Sigmoid colon (tissue), 7 donors: Measurements from ENCODE around the gene ERGIC1. TPM values are rescaled to one million over a fixed set of nuclear protein-coding genes. Genes with fewer than 3 reads are reported as not detected.

Source experiments
- DNase-seq: peaks from one replicate; pipeline ENCODE4 v3.0.0-alpha.2; 2019
- H3K27ac ChIP-seq, 4 donors: fragments of 200-600 bp; sonication (generic); one replicate each; pipeline ENCODE4 v1.5.1; 2016 to 2019; ENCODE audit warnings: mild to moderate bottlenecking in 1 of 4
- H3K27me3 ChIP-seq, 3 donors: fragments of 200-600 bp; sonication (generic); one replicate each; pipeline ENCODE4 v1.5.1; 2019; ENCODE audit warnings: mild to moderate bottlenecking in 1 of 3
- H3K36me3 ChIP-seq, 4 donors: fragments of 200-600 bp; sonication (generic); one replicate each; pipeline ENCODE4 v1.5.1; 2016 to 2019
- H3K4me1 ChIP-seq, 4 donors: fragments of 200-600 bp; sonication (generic); one replicate each; pipeline ENCODE4 v1.5.1; 2017 to 2019
- H3K4me3 ChIP-seq, 4 donors: fragments of 200-600 bp; sonication (generic); one replicate each; pipeline ENCODE4 v1.5.1; 2017 to 2019; ENCODE audit warnings: mild to moderate bottlenecking in 2 of 4, moderate library complexity in 1 of 4
- H3K9me3 ChIP-seq, 4 donors: fragments of 200-600 bp in 3 of 4; sonication (generic) in 3 of 4; one replicate each; pipeline versions ENCODE4 v1.5.1 to v1.6.1; 2013 to 2019
- CTCF ChIP-seq, 4 experiments: fragments of 450-650 bp in 3 of 4; fragments of 200-600 bp in 1 of 4; IDR thresholded peaks; one replicate each; pipeline ENCODE4 v1.5.1; 2016 to 2019; ENCODE audit warnings: antibody characterized with exemption in 4 of 4, mild to moderate bottlenecking in 3 of 4, moderate library complexity in 2 of 4
- EP300 ChIP-seq, 4 donors: sonication (generic); formaldehyde crosslinking; IDR thresholded peaks; one replicate each; pipeline ENCODE4 v1.6.1; 2017; ENCODE audit warnings: antibody characterized with exemption in 4 of 4
- POLR2A ChIP-seq, 2 donors: fragments of 450-650 bp; IDR thresholded peaks; one replicate each; pipeline ENCODE4 v1.6.1; 2016; ENCODE audit warnings: antibody characterized with exemption in 2 of 2, mild to moderate bottlenecking in 2 of 2, moderate library complexity in 2 of 2
- POLR2AphosphoS5 ChIP-seq, 4 donors: sonication (generic); formaldehyde crosslinking; IDR thresholded peaks; one replicate each; pipeline ENCODE4 v1.6.1; 2017; ENCODE audit warnings: antibody characterized with exemption in 4 of 4
- WGBS, 2 donors: extraction: QIAGEN DNeasy Blood & Tissue Kit; methylation state at CpG; one replicate each; pipeline ENCODE4 v1.1.7; 2013; 5-methylcytosine and 5-hydroxymethylcytosine counted together
- intact Hi-C: fragments of 100-400 bp; cut with DNase I; formaldehyde crosslinking; loops from one replicate; pipeline ENCODE4 v1.15.1; 2023
- polyA plus RNA-seq, 3 donors: library from polyadenylated mRNA; stranded (reverse); fragments of 200-250 nt; gene quantifications; one replicate each; pipeline ENCODE4 v1.2.3, GENCODE V29; 2013
- total RNA-seq, 4 donors: library from RNA; depleted of rRNA; stranded (reverse); fragments of >200 nt; gene quantifications; one replicate each; pipeline ENCODE4 v1.1.0, GENCODE V29; 2016
- donor health status: healthy with polysubstance abuse.
- donor health status: Bipolar disorder and iron deficiency.
- donor health status: healthy.

ERGIC1 gene
- total and polyA plus RNA-seq, 7 donors, result 80.6 to 160 (median 117) TPM

- Histone ChIP-seq H3K4me3 (peak overlapping the region in 2 of 4 donors; percentile 14 to 26), H3K9me3 (no peaks in the 10 kb centered on the region), H3K27ac (peak overlapping the region; percentile 82 to 96 (median 90)), H3K4me1 (peaks cover 0 to 52% (median 50%) of the 10 kb centered on the region in 4 donors), H3K36me3 (peaks cover 3 to 23% (median 7%) of the 10 kb centered on the region in 4 donors), H3K27me3 (no peaks in the 10 kb centered on the region)
- peak; percentile 93 for DNase-seq
- 77 to 82% methylated on average over 8 of the region's 8 CpGs for WGBS, 2 donors
- intact Hi-C loops, result loop anchor here (2.0 kb wide), 1 partner anchor 15 kb away; no protein-coding TSS in a partner anchor
- TF ChIP-seq EP300 (IDR thresholded peaks at IDR 0.05), result peak in 3 of 4 donors; percentile 68 to 97 (median 87)
- TF ChIP-seq POLR2AphosphoS5 (IDR thresholded peaks at IDR 0.05), result peak; percentile 13 to 83 (median 56)
- no peak for TF ChIP-seq CTCF (IDR thresholded peaks at IDR 0.05)
- no peak for TF ChIP-seq POLR2A (IDR thresholded peaks at IDR 0.05)
Measured at GRCh38 chr5:172887692-172888091, 53.6 kb downstream of the ERGIC1 start.

- WGBS, 2 donors, result 83 to 90% methylated on average over 6 of the region's 6 CpGs
- Histone ChIP-seq H3K4me1 (peaks cover 0 to 60% (median 53%) of the 10 kb centered on the region in 4 donors), H3K27ac (peak overlapping the region; percentile 82 to 96 (median 90)), H3K27me3 (no peaks in the 10 kb centered on the region), H3K9me3 (no peaks in the 10 kb centered on the region), H3K4me3 (no peak overlapping the region), H3K36me3 (peaks cover 0 to 23% (median 7%) of the 10 kb centered on the region in 4 donors)
- intact Hi-C loops, result no loop called here
- TF ChIP-seq CTCF (IDR thresholded peaks at IDR 0.05), result no peak
- TF ChIP-seq POLR2AphosphoS5 (IDR thresholded peaks at IDR 0.05), result no peak
- no peak for TF ChIP-seq POLR2A (IDR thresholded peaks at IDR 0.05)
- TF ChIP-seq EP300 (IDR thresholded peaks at IDR 0.05), result no peak
- no peak for DNase-seq
Measured at GRCh38 chr5:172890659-172891058, 56.6 kb downstream of the ERGIC1 start.

GRCh38 chr5:172891716-172892421 lies 57.8 kb downstream of the ERGIC1 start:
- Histone ChIP-seq H3K9me3 (no peaks in the 10 kb centered on the region), H3K4me1 (peaks cover 0 to 62% (median 54%) of the 10 kb centered on the region in 4 donors), H3K36me3 (peaks cover 0 to 23% (median 7%) of the 10 kb centered on the region in 4 donors), H3K27ac (peak overlapping the region; percentile 82 to 96 (median 90)), H3K27me3 (no peaks in the 10 kb centered on the region), H3K4me3 (no peak overlapping the region)
- intact Hi-C loops, result no loop called here
- 82% methylated on average over 7 of the region's 7 CpGs for WGBS, 2 donors
- no peak for TF ChIP-seq POLR2A (IDR thresholded peaks at IDR 0.05)
- no peak for TF ChIP-seq CTCF (IDR thresholded peaks at IDR 0.05)
- peak in 3 of 4 donors; percentile 30 to 56 (median 47) for TF ChIP-seq POLR2AphosphoS5 (IDR thresholded peaks at IDR 0.05)
- peak in 1 of 4 donors; percentile 50 for TF ChIP-seq EP300 (IDR thresholded peaks at IDR 0.05)
- DNase-seq, result peak; percentile 91

- Histone ChIP-seq H3K27ac (peak overlapping the region; percentile 82 to 96 (median 90)), H3K27me3 (no peaks in the 10 kb centered on the region), H3K36me3 (peaks cover 0 to 23% (median 7%) of the 10 kb centered on the region in 4 donors), H3K9me3 (no peaks in the 10 kb centered on the region), H3K4me3 (no peak overlapping the region), H3K4me1 (peaks cover 0 to 62% (median 54%) of the 10 kb centered on the region in 4 donors)
- no peak for TF ChIP-seq POLR2A (IDR thresholded peaks at IDR 0.05)
- peak in 1 of 4 donors; percentile 5 for TF ChIP-seq POLR2AphosphoS5 (IDR thresholded peaks at IDR 0.05)
- TF ChIP-seq EP300 (IDR thresholded peaks at IDR 0.05), result no peak
- TF ChIP-seq CTCF (IDR thresholded peaks at IDR 0.05), result peak in 1 of 4 experiments; percentile 27
- 83 to 86% methylated on average over 7 of the region's 7 CpGs for WGBS, 2 donors
- no peak for DNase-seq
- intact Hi-C loops, result no loop called here
Measured at GRCh38 chr5:172892713-172893112, 58.7 kb downstream of the ERGIC1 start.
